Measurements from ENCODE around the gene TDRD1. TPM values are rescaled to one million over a fixed set of nuclear protein-coding genes. Genes with fewer than 3 reads are reported as not detected.

The TDRD1 gene
- total RNA-seq, 1 experiment from 2014 or later = not detected

- H3K4me1 Mint-ChIP-seq (ENCODE audit: low read depth, unreplicated experiment) = peaks cover 7% of the 10 kb centered on the region
- no peak for DNase-seq
- CTCF ChIA-PET = interaction anchor here (0.6 kb wide), 1 partner anchor 248 kb away, joined by 3 read pairs; no protein-coding TSS in a partner anchor
- TF ChIP-seq CTCF (IDR thresholded peaks at IDR 0.05; ENCODE audit: unreplicated experiment) = no peak
- no peak overlapping the region for H3K4me3 Mint-ChIP-seq (ENCODE audit: low read depth, unreplicated experiment)
- H3K9me3 Mint-ChIP-seq (ENCODE audit: low read depth, unreplicated experiment) = no peaks in the 10 kb centered on the region
- no peaks in the 10 kb centered on the region for H3K27me3 Mint-ChIP-seq (ENCODE audit: unreplicated experiment)
- intact Hi-C loops (cut with micrococcal nuclease; ENCODE audit: unreplicated experiment) = no loop called here
- BruUV-seq (replicated peaks) = no TSS peak
- H3K36me3 Mint-ChIP-seq (ENCODE audit: insufficient read depth, unreplicated experiment) = no peaks in the 10 kb centered on the region
- H3K27ac Mint-ChIP-seq (ENCODE audit: unreplicated experiment) = no peak overlapping the region
These were observed 96.9 kb downstream of the TDRD1 start for GRCh38 chr10:114276066-114276465.

DNA sequence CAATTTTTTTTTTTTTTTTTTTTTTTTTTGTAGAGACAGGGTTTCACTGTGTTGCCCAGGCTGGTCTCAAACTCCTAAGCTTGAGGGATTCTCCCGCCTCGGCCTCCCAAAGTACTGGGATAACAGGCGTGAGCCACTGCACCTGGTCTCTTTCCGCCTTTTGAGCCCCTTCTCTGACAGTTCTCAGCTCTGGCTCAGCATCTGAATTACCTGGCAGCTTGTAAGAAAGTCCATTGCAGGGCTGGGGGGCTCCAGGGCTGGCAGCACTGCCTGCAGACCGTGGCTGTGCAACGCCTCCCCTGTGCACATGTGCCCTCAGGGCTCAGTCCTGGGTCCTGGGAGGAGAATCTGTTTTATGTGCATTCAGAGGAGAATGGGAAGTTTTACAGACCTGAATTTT lies 97.5 kb downstream of the TDRD1 start:
- no peaks in the 10 kb centered on the region for H3K27me3 Mint-ChIP-seq (ENCODE audit: unreplicated experiment)
- CTCF ChIA-PET = interaction anchor here (0.6 kb wide), 1 partner anchor 247 kb away, joined by 3 read pairs; no protein-coding TSS in a partner anchor
- BruUV-seq (replicated peaks) = no TSS peak
- H3K9me3 Mint-ChIP-seq (ENCODE audit: low read depth, unreplicated experiment) = no peaks in the 10 kb centered on the region
- intact Hi-C loops (cut with micrococcal nuclease; ENCODE audit: unreplicated experiment) = no loop called here
- H3K4me1 Mint-ChIP-seq (ENCODE audit: low read depth, unreplicated experiment) = peaks cover 1% of the 10 kb centered on the region
- no peak overlapping the region for H3K27ac Mint-ChIP-seq (ENCODE audit: unreplicated experiment)
- H3K4me3 Mint-ChIP-seq (ENCODE audit: low read depth, unreplicated experiment) = no peak overlapping the region
- no peak for TF ChIP-seq CTCF (IDR thresholded peaks at IDR 0.05; ENCODE audit: unreplicated experiment)
- no peaks in the 10 kb centered on the region for H3K36me3 Mint-ChIP-seq (ENCODE audit: insufficient read depth, unreplicated experiment)
- no peak for DNase-seq

DNA sequence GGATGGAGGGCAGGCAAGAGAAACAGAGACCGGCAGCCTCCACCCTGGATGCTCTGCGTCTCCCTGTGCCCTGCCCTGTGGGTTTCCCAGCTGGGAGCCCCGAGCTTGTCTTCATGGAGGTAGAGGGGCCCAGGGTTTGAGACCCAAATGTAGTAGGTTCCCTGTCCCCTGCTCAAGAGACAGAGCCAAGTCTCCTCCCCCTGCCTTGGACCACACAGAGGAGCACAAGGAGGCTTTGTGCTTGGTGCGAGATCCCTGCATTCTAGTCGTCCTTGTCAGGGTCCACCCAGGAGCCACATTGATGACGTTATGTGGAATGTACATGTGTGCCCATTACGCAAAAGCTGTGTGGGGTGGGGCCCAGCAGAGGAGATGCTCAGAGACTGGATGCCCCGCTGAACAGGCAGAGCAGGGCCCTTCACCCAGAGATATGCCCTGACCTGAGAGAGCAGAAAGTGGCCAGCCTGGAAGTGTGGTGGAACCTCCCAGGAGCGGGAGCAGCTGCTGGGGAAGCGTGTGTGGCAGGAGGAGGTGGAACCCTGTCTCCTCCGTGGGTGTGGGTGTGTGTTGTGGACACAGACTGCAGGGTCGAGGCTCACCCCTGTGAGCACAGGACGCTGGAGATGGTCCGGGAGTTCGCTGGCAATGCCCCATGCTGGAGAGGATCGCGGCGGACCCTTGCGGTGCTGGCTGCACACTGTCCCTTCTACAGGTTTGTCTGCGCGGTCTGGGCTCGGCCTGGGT lies 99.2 kb downstream of the TDRD1 start:
- intact Hi-C loops (cut with micrococcal nuclease; ENCODE audit: unreplicated experiment) = no loop called here
- no peak for TF ChIP-seq CTCF (IDR thresholded peaks at IDR 0.05; ENCODE audit: unreplicated experiment)
- CTCF ChIA-PET = no interaction called here
- no peak for DNase-seq
- no peaks in the 10 kb centered on the region for H3K27me3 Mint-ChIP-seq (ENCODE audit: unreplicated experiment)
- H3K9me3 Mint-ChIP-seq (ENCODE audit: low read depth, unreplicated experiment) = no peaks in the 10 kb centered on the region
- no peaks in the 10 kb centered on the region for H3K4me1 Mint-ChIP-seq (ENCODE audit: low read depth, unreplicated experiment)
- H3K36me3 Mint-ChIP-seq (ENCODE audit: insufficient read depth, unreplicated experiment) = no peaks in the 10 kb centered on the region
- BruUV-seq (replicated peaks) = no TSS peak
- H3K4me3 Mint-ChIP-seq (ENCODE audit: low read depth, unreplicated experiment) = no peak overlapping the region
- H3K27ac Mint-ChIP-seq (ENCODE audit: unreplicated experiment) = no peak overlapping the region

GRCh38 chr10:114278884-114279191 lies 99.7 kb downstream of the TDRD1 start:
- no peaks in the 10 kb centered on the region for H3K4me1 Mint-ChIP-seq (ENCODE audit: low read depth, unreplicated experiment)
- intact Hi-C loops (cut with micrococcal nuclease; ENCODE audit: unreplicated experiment) = no loop called here
- H3K9me3 Mint-ChIP-seq (ENCODE audit: low read depth, unreplicated experiment) = no peaks in the 10 kb centered on the region
- DNase-seq = no peak
- CTCF ChIA-PET = no interaction called here
- no peaks in the 10 kb centered on the region for H3K36me3 Mint-ChIP-seq (ENCODE audit: insufficient read depth, unreplicated experiment)
- BruUV-seq (replicated peaks) = no TSS peak
- TF ChIP-seq CTCF (IDR thresholded peaks at IDR 0.05; ENCODE audit: unreplicated experiment) = no peak
- H3K27me3 Mint-ChIP-seq (ENCODE audit: unreplicated experiment) = no peaks in the 10 kb centered on the region
- H3K4me3 Mint-ChIP-seq (ENCODE audit: low read depth, unreplicated experiment) = no peak overlapping the region
- no peak overlapping the region for H3K27ac Mint-ChIP-seq (ENCODE audit: unreplicated experiment)

Data from Calu3 (cell line).